ENCODE data around the gene MGAT4D.
"Not testable (repeated sequence)": the region's sequence is repeated elsewhere in the genome, so short reads cannot be mapped to it uniquely, and the experiment has no call there.

The MGAT4D gene

GRCh38 chr4:140444347-140444746 is 53.7 kb downstream of the MGAT4D start:
- in situ Hi-C loops (cut with HindIII; ENCODE audit: low sequenced_read_pairs): not testable (repeated sequence)

- in situ Hi-C loops (cut with HindIII; ENCODE audit: low sequenced_read_pairs): no loop called here
Measured at GRCh38 chr4:140439644-140440142, 58.4 kb downstream of the MGAT4D start.

- in situ Hi-C loops (cut with HindIII; ENCODE audit: low sequenced_read_pairs): no loop called here
Measured at GRCh38 chr4:140427919-140428471, 70.1 kb downstream of the MGAT4D start.

- in situ Hi-C loops (cut with HindIII; ENCODE audit: low sequenced_read_pairs): no loop called here
Measured at GRCh38 chr4:140427106-140427918, 70.8 kb downstream of the MGAT4D start, which contains the start of gene CLGN. TSS of gene CLGN (minus strand) at chr4:140427648. CDS start at chr4:140413078, 14,570 bp downstream.

GRCh38 chr4:140426610-140427105 is 71.4 kb downstream of the MGAT4D start:
- in situ Hi-C loops (cut with HindIII; ENCODE audit: low sequenced_read_pairs): no loop called here

GRCh38 chr4:140423106-140423505 is 75.0 kb downstream of the MGAT4D start:
- in situ Hi-C loops (cut with HindIII; ENCODE audit: low sequenced_read_pairs): no loop called here

- in situ Hi-C loops (cut with HindIII; ENCODE audit: low sequenced_read_pairs): not testable (repeated sequence)
Measured at GRCh38 chr4:140413130-140413969, 84.7 kb downstream of the MGAT4D start.

GRCh38 chr4:140408974-140409373 is 89.1 kb downstream of the MGAT4D start:
- in situ Hi-C loops (cut with HindIII; ENCODE audit: low sequenced_read_pairs): no loop called here

GRCh38 chr4:140406292-140406691 is 91.8 kb downstream of the MGAT4D start:
- in situ Hi-C loops (cut with HindIII; ENCODE audit: low sequenced_read_pairs): no loop called here

GRCh38 chr4:140400111-140400510 is 98.0 kb downstream of the MGAT4D start:
- in situ Hi-C loops (cut with HindIII; ENCODE audit: low sequenced_read_pairs): no loop called here

- in situ Hi-C loops (cut with HindIII; ENCODE audit: low sequenced_read_pairs): no loop called here
Measured at GRCh38 chr4:140395668-140396067, 102.4 kb downstream of the MGAT4D start.
